ENCODE measurements around the gene CENPN.

The CENPN gene, protein sequence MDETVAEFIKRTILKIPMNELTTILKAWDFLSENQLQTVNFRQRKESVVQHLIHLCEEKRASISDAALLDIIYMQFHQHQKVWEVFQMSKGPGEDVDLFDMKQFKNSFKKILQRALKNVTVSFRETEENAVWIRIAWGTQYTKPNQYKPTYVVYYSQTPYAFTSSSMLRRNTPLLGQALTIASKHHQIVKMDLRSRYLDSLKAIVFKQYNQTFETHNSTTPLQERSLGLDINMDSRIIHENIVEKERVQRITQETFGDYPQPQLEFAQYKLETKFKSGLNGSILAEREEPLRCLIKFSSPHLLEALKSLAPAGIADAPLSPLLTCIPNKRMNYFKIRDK

DNA sequence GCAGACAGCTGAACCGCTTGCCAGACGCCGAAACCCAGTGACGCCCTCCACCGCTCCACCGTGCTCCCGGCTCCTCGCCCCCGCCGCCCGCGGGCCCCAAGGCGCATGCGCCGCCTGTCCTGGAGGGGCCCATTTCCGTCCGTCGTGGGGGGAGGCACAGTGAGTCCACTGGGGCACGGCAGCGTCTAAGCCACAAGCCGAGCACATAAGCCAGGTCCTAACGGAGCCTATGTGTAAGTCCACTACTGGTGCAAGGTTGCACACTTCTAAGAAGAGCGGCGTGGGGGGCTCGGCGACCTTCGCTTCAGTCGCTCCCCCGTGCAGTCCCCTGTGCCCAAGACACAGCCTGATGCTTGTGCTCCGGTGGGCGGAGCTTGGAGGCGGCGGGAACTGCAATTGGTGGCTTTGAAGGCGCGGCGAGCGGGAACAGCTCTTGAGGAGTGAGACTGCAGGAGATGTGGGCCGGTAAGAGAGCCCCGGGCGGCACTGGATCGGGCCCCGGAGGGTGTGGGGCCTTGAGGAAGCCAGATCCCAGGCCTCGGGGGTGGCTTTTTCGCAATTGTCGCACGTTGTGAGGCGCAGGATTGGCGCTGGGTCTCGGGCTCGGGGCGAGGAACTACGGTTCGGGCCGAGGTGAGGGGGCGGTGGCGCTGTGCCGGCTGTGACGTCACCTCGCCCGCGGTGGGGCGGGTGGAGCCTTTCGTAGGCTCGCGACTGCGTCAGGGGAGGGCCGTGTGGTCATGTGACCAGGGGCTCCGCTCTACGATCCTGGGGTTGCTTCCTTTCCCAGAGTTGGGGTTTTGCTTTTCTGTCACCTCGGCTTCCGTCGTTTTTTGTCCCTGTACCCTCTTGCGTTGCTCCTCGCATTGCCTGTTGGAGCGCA, at the start of gene CENPN, which contains the start of gene CMC2:
Gene CENPN, plus strand, starts transcription at position 402 of the 883 bp plus-strand sequence. CDS start 4,726 bp downstream, outside the sequence.
Gene CMC2, minus strand, starts transcription at position 73 of the 883 bp plus-strand sequence. CDS start 9,491 bp downstream, outside the sequence.
- DNase-seq = peak; percentile 96 to 100

DNA sequence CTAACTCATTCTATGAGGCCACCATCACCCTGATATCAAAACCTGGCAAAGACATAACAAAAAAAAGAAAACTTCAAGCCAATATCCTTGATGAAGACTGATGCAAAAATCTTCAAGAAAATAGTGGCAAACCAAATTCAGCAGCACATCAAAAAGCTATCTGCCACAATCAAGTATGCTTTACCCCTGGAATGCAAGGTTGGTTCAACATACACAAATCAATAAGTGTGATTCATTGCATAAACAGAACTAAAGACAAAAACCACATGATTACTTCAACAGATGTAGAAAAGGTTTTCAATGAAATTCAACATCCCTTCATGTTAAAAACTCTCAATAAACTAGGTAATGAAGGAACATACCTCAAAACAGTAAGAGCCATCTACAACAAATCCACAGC, 48.7 kb upstream of the CENPN start:
- no peak for DNase-seq

DNA sequence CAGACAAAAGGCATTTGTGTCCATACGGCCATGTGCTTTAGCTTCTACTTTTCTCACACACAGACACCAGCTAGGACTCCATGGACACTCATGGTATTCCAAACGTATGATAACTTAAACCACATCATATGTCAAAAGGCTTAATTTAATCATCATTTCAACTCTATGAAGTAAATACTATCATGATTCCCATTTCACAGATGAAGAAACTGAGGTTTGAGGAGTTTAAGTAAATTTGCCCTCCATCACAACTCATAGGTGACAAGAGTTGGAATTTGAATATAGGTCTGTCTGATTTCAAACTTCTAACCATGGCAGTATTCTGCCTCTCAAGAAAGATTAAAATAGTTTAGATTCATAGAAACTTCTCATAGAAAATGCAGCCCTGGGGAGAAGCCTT, 44.1 kb upstream of the CENPN start:
- no peak for DNase-seq

DNA sequence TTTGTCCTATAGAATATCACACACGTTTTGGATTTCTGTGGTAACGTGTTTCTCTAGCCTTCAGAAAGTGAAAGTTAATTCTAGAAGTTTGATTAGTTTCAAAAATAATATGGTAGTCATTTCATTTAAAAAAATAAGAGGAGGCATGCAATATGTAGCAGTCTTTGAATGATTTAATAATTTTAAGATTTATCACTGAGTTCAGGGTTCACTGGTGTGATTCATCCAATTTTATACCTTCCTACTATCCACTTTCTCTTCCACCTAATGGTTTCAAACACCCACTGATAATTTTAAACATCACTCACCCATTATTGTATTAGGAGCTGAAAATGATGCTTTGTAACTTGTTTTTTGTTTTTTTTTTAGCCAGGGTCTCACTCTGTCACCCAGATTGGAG, 42.7 kb upstream of the CENPN start:
- no peak for DNase-seq

DNA sequence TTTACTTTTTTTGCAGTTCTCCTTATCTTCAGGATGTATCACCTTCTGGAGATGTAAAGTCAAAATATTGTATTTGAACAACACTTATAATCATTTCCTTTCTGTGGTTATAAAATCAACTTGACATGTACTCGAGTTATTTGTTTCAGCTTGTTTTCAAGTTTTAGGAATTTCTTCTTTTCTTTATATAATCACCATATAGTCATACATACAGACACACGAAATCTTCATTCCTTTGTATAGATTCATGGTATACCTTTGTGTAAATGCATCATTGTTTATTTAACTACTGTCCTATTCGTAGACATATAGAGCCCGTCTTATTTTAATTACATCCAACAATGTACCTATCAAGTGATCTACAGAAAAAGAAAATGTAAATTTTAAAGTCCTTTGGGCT, 40.4 kb upstream of the CENPN start:
- no peak for DNase-seq

DNA sequence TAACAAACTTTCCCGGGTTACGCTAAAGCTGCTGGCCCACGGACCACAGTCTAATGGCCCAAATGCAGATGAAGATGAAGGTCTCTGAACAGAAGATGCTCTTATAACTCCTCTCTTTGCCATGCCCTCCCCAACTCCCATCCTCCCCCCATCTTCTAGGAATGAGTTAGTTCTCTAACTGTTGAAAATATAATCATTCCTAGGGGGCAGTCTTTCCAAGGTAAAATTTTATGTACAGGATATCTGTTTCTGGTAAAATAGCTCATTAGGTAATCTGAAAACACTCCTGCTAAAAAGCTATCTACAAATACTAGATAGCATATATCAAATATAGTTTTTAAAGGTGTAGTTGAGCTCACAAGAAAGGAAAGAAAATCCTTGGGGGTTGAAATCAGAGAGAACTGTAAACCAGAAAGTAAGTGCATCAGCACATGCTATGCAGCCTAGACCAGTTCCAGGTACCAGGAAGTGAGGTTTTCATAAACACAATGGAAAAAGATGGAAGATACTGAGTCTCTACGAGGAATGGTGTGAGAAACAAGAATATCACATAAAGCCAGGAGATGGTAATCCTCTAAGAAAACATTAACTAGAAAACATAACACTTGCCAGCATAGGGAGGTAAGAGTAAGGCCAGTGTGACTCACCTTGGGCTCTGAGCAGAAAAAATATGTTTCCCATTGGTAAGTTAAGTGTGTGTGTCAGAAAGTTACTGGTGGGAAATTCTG, 38.5 kb upstream of the CENPN start:
- DNase-seq = no peak

DNA sequence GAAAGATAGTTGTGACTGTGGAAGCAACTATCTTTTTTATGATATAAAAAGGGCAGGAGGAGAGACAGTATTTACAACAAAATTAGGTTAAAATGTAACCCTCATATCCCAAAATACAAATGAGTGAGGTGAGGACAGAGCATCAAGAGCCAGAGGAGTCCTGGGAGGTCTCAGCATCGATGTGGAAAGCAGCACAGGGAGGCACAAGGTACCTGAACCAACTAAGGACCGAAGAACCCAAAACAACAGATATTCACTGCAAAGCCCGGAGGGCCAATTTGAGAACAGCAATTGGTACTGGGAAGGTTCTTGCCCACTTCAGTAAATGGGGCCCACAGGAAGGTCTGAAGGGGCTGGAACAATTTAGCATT, 37.9 kb upstream of the CENPN start:
- DNase-seq = no peak

DNA sequence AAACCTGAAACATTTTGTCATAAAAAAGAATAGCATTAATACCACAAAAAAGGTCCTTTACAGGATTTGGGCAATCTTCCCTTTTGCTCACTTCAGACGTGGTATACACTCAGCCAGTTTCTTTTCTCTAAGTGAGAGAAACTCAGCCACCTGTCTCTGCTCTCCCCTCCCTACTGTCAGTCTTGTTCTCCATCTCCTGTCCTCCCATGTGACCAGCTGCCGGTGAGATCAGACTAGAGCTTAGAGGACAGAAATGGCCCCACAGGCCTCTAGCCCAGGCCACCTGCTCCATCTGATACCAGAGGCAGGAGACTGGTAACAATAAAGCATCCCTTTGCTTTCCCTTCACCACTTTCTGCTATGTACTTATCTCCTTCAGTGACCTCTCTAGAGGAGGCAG, 35.2 kb upstream of the CENPN start:
- no peak for DNase-seq

DNA sequence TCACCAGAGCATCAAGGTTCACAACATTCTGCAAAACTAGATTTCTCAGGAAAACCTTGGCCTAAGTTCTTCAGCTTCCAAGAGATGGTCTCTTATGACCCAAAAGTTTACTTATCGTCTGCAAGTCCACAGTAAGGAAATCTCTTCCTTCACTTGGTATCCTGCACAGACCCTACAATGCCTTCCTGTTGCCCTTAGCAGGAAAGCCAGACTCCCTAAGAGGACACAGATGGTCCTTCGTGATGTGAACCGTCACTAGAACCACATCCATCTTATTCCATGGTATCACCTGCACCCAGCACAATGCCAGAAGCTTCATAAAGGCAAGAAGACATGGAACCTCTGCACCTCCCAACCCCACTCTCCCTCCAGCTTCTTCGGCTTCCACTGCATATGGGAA, 34.4 kb upstream of the CENPN start:
- DNase-seq = no peak

DNA sequence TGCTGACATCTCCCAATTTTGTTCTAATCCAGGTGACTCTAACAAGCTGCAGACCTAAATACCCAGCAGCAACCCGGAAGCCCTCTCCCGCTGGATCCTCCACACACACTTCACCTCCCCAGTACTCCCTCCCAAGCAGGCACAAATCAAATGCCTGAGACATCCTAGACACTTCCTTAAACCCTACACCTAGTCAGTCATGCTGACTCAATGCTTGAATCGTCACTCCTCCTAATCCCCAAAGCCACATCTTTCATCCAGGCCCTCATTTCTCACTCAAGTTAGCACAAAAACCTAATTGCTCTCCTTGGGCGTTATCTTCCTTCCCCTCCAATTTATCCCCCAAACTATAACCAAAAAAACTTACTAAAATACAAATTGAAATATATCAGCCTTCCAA, 33.0 kb upstream of the CENPN start:
- no peak for DNase-seq

DNA sequence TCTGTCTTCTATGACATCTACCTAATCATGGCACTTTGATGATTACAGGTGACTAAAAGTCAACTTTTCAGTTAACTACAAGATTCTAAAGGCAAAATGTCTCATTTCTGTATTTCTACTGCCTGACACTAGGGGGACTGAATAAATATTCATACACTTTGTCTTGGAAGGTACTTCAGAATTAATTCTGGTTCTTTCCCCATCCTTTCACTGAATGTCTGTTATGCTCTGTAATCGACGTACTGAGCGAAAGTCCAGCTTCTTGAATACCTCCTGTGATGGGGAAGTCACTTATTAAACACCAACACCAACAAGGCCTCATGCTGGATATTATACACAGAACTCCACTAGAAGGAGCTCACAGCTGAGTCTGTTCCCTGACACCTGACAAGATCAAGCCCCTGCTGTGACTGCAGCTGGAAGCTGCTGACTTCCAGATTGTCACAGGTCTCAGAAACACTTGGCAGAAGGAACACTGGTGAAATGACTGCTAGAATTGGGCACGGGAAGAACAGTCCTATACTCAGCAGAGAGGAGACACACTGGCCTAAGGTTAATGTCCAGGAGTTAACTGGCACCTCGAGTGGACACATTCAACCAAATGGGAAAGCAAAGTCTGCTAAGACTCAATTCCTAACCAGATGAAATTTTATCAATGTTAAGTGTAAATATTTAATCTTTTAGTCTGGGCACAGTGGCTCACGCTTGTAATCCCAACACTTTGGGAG, 32.2 kb upstream of the CENPN start:
- DNase-seq = no peak

DNA sequence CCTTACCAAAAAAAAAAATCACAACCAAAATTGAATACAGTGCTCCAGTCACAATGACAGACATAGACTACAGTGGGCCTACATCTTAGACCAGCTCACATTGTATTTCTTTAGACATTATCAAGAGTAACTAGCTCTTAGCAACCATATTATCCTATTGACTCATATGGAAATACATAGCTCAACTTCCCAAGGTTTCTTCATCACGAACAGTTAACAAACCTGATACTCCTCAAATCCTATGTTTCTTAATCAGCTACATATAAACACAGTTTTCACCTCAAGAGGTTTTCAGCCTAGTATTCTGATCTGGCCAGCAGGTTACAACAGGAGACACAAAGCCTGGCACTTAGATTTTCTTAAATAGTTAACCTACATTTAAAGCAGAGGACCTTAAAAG, 30.1 kb upstream of the CENPN start:
- no peak for DNase-seq

DNA sequence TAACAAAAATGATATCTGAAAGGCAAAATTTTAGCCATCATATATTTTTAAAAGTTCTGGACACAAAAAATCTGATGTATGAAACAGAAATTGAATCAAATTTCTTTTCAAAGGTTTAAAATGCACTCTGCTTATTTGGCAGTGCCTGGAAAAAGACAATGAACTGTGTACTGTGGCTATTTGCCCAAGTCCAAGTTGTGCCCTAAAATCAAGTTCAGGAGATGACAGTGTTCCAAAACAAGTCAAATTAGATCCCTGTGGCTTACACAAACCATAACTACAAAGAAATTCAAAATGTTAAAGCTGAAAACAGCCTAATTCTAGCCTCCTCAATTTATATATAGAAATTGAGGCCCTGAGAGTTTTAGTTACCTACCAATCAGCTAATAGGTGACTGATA, 25.9 kb upstream of the CENPN start:
- no peak for DNase-seq

DNA sequence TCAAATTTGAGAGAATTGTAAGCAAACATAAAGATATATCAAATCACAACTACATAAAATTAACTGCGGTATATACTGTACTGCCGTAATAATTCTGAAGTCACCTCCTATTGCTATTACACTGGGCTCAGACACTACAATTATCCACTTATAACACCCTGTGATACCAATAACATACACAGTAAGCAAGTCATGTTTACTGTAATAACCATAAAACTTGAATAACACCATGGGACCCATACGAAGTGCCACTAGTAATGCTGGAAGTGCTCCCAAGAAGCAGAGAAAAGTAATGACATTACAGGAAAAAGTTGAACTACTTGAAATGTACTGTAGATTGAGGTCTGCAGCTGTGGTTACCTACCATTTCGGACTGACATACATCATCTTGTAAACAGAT, 24.4 kb upstream of the CENPN start:
- no peak for DNase-seq

DNA sequence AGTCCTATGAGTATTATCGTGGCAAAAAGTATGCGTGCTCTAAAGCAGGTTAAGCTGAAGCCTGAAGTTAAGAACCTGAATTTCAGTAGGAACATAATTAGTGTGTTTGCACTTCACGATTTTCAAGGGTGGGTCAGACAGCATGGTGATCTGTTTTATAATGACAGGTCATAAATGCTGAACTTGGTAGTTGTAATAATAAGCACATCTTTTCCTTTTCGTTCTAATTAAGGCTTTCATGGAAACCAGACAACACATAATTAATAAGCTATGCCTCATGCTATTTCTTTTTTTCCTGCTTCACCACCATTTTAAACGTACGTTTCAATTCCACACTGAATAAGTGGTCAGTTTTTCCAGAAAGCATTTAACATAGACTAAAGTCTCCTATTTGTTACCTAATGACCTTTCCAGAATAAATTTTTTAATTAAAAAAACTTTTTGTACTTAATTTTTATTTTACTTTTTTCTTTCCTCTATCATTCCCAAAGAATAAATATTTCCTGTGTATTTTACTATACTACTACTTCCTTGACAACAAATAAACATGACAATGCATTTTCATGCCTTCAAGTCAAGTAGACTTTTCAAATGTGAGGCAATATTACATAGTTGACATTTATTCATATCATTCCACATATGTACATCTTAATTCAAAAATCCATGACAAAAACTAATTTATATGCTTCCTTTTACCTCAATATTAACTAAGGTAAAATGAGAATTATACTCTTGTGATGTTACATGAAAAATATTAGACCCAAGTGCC, 22.7 kb upstream of the CENPN start:
- DNase-seq = no peak

DNA sequence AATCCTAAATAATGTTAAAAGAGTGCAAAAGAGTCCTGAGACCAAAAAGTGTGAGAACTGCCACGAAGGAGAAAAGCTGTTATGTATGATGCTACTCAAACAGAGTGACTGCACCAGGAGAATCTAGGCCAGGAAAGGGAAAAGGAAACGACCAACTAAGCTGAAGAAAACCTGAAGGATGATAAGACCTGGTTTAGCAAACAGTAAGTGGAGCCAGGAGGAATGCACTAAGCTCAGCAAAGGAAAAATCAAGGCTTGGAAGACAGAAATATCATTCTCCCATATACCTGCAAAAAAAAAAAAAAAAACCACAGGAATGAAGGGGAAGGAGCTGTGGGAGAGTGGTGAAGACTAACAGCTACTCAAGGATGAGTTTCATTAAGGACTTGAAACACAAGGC, 21.4 kb upstream of the CENPN start:
- no peak for DNase-seq

DNA sequence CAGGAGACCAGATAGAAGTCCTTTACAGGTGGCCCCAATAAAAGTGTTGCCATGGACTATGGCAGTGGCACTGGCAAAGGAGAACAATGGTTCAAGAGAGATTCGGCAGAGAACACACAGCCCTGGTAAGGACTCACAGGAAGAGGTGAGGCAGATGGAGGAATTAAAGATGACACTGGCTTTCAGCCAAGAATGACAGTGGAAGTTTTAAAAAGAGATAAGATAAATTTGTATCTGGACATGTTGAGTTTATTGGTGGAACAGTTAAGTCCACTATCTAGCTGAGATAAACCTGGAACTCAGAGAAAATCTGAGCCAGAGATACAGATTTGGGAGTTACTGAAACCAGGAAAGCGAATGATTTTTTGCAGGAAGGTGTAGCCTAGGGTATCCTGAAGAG, 20.5 kb upstream of the CENPN start:
- peak in 1 of 2 donors; percentile 10 for DNase-seq

DNA sequence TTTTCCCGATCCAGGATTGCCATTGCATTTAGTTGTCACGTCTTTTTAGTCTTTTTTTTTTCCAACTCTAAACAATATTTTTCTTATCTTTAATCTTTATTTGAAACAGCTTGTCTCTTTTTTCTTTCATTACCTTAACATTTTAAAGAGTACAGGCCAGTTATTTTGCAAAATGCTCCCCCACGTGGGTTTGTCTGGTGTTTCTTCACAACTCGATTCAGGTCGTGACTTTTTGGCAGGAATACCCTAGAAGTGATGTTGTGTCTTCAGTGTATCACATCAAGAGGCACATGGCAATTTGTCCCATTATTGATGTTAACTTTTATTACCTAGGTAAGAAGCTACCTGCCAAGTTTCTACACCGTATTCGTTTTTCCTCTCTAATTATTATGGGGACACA, 18.3 kb upstream of the CENPN start:
- DNase-seq = no peak

DNA sequence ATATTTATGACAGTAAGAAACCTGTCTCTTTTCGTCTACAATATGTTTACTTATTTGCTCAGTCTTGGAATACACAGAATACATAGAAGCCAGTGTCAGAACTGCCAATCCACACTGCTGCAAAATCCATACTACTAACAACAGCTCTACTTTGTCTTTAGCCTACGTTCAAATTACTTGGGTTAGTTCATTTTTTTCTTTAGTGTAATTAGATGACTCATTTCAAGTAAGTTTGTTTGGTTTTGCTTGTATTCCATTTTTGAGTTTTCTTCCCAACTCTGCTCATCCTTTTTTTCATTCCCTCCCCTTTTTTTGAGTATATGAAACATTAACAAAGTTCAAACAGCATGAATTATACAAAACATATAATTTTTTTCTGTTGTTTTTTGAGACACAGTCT, 17.2 kb upstream of the CENPN start:
- no peak for DNase-seq

DNA sequence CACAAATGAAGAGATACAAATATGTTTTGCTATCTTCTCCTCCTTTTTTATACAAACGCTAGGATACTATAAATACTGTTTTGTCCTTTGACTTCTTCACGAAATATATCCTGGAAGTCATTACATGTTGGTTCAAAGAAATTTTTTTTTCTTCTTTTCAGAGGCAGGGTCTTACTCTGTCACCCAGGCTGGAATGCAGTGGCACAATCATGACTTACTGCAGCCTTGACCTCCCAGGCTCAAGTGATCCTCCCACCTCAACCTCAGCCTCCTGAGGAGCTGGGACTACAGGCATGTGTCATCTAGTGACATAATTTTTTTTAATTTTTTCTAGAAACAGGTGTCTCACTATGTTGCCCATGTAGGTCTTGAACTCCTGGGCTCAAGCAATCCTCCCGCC, 16.4 kb upstream of the CENPN start:
- DNase-seq = no peak

DNA sequence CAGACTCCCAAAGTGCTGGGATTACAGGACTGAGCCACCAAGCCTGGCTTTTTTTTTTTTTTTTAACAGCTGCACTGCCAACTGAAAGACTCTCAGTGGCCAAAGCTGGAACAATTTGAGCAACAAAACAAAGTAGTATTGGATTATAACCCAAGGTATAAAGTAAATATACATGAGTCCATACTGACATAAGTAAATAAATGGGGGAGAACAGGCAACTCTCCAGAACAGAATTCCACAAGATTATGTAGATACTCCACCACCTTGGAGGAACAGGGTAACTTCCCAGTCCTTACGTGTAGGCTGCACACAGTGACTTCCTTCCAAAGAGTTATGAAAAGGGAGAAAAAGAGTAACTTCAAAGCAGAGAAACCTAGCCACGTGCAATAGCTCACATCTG, 16.0 kb upstream of the CENPN start:
- no peak for DNase-seq

DNA sequence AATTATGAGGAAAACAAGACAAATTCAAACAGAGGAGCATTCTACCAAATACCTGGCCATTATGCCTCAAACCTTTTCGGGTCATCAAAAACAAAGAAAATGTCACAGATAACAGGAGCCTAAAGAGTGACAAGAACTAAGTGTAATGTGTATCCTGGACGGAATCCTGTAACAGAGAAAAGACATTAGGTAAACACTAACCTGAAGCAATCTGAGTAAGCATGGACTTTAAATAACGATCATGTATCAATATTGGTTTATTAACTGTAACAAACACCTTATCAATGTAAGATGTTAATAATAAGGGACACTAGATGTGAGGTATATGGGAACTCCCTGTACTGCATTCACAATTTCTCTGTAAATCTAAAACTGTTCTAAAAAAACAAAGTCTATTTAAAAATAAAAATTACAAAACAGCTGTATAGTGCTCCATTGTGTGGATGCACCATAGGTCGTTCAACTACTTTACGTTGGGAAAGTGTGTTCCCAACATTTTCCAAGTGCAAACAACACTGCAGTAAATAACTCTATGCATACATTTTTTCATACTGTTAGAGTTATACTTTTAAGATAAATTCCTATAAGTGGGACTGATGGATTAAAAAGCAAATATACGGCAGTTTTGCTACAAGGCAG, 15.1 kb upstream of the CENPN start:
- no peak for DNase-seq

Measured in bone marrow (tissue), 2 donors.